Glutamatergic neuron (in vitro differentiated cells): ENCODE data around the gene STARD9. TPM values are rescaled to one million over a fixed set of nuclear protein-coding genes. Genes with fewer than 3 reads are reported as not detected.

Source experiments
- DNase-seq: peaks from one replicate; pipeline ENCODE4 v3.0.0; 2022
- H3K27ac Mint-ChIP-seq: one replicate; pipeline ENCODE4 v1.8.0; 2020; ENCODE audit warnings: mild to moderate bottlenecking, mixed read lengths, inconsistent platforms; ENCODE audit not compliant: unreplicated experiment
- H3K27me3 Mint-ChIP-seq: one replicate; pipeline ENCODE4 v1.8.0; 2020; ENCODE audit warnings: mild to moderate bottlenecking, moderate library complexity, mixed read lengths, inconsistent platforms; ENCODE audit not compliant: unreplicated experiment
- H3K36me3 Mint-ChIP-seq: one replicate; pipeline ENCODE4 v1.8.0; 2020; ENCODE audit warnings: mild to moderate bottlenecking, mixed read lengths, inconsistent platforms; ENCODE audit not compliant: unreplicated experiment
- H3K4me1 Mint-ChIP-seq: one replicate; pipeline ENCODE4 v1.8.0; 2020; ENCODE audit warnings: mild to moderate bottlenecking, low read depth, mixed read lengths, inconsistent platforms; ENCODE audit not compliant: unreplicated experiment
- H3K4me3 Mint-ChIP-seq: one replicate; pipeline ENCODE4 v1.8.0; 2020; ENCODE audit warnings: mild to moderate bottlenecking, mixed read lengths, inconsistent platforms; ENCODE audit not compliant: unreplicated experiment
- H3K9me3 Mint-ChIP-seq: one replicate; pipeline ENCODE4 v1.8.0; 2020; ENCODE audit warnings: mild to moderate bottlenecking, moderate library complexity, mixed read lengths, inconsistent platforms; ENCODE audit not compliant: unreplicated experiment
- CTCF ChIP-seq: fragments of 200-600 bp; sonication (generic); IDR thresholded peaks from one replicate; pipeline ENCODE4 v1.5.0; 2021; ENCODE audit not compliant: partially characterized antibody, unreplicated experiment
- total RNA-seq: library from RNA; stranded (reverse); fragmentation: NEBNext Ultra II Directional; extraction: Animal tissue kit (Norgen Biotek cat#: 25700); gene quantifications from one replicate; pipeline ENCODE4 v1.2.1, GENCODE V29; 2021; ENCODE audit not compliant: unreplicated experiment

Gene STARD9
- total RNA-seq, 1 donor from 2014 or later, result 45.1 TPM

GRCh38 chr15:42707068-42707467 lies 131.7 kb downstream of the STARD9 start:
- H3K9me3 Mint-ChIP-seq, result no peaks in the 10 kb centered on the region
- H3K4me3 Mint-ChIP-seq, result no peak overlapping the region
- no peaks in the 10 kb centered on the region for H3K36me3 Mint-ChIP-seq
- no peaks in the 10 kb centered on the region for H3K4me1 Mint-ChIP-seq
- no peak for DNase-seq
- TF ChIP-seq CTCF, result no peak
- H3K27ac Mint-ChIP-seq, result no peak overlapping the region
- no peaks in the 10 kb centered on the region for H3K27me3 Mint-ChIP-seq

GRCh38 chr15:42707873-42708544 lies 132.6 kb downstream of the STARD9 start:
- Mint-ChIP-seq H3K27ac (no peak overlapping the region), H3K4me1 (no peaks in the 10 kb centered on the region), H3K9me3 (no peaks in the 10 kb centered on the region), H3K4me3 (no peak overlapping the region), H3K36me3 (no peaks in the 10 kb centered on the region), H3K27me3 (no peaks in the 10 kb centered on the region)
- no peak for TF ChIP-seq CTCF
- no peak for DNase-seq

DNA sequence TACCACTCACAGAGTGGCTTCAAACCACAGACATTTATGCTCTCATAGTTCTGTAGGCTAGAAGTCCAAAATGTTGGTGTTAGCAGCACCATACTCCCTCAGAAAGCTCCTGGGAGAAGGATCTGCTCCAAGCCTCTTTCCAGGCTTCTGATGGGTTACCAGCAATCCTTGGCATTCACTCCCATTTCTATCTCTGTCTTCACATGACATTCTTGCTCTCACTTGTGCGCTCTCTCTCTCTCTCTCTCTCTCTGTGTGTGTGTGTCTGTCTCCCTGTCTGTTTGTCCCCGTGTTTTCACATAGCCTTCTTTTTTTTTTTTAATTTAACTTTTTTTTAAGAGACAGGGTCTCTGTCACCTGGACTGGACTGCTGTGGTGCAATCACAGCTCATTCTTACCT lies 135.3 kb downstream of the STARD9 start:
- no peak overlapping the region for H3K4me3 Mint-ChIP-seq
- no peaks in the 10 kb centered on the region for H3K9me3 Mint-ChIP-seq

GRCh38 chr15:42711746-42712145 lies 136.3 kb downstream of the STARD9 start:
- Mint-ChIP-seq H3K4me1 (peaks cover 3% of the 10 kb centered on the region), H3K27ac (no peak overlapping the region), H3K4me3 (no peak overlapping the region), H3K27me3 (peaks cover 2% of the 10 kb centered on the region), H3K36me3 (peaks cover 4% of the 10 kb centered on the region), H3K9me3 (no peaks in the 10 kb centered on the region)
- no peak for DNase-seq
- TF ChIP-seq CTCF, result no peak

More for the DNA sequence above, 135.3 kb downstream of the STARD9 start:
- no peak for TF ChIP-seq CTCF
- H3K27ac Mint-ChIP-seq, result no peak overlapping the region
- peaks cover 3% of the 10 kb centered on the region for H3K4me1 Mint-ChIP-seq
- peaks cover 4% of the 10 kb centered on the region for H3K36me3 Mint-ChIP-seq
- H3K27me3 Mint-ChIP-seq, result peaks cover 2% of the 10 kb centered on the region
- DNase-seq, result no peak

DNA sequence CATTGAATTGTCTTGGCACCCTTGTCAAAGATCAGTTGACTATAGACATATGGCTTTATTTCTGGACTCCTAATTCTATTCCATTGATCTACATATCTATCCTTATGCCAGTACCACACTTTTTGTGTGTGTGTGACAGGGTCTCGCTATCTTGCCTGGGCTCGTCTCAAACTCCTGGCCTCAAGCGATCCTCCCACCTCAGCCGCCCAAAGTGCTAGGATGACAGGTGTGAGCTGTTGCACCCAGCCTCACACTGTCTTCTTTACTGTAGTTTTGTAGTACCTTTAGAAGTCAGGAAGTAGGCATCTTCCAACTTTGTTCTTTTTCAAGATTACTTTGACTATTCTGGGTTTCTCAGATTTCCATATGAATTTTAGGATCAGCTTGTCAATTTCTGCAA lies 137.2 kb downstream of the STARD9 start:
- no peak for DNase-seq
- Mint-ChIP-seq H3K27ac (no peak overlapping the region), H3K27me3 (peaks cover 2% of the 10 kb centered on the region), H3K4me1 (peaks cover 3% of the 10 kb centered on the region), H3K36me3 (peaks cover 4% of the 10 kb centered on the region), H3K9me3 (no peaks in the 10 kb centered on the region), H3K4me3 (no peak overlapping the region)
- no peak for TF ChIP-seq CTCF
